Right kidney (tissue), 9 donors: ENCODE results near the gene CALHM1.
A peak's percentile ranks its signal among the peaks of the same experiment; 100 is the strongest.
"Not testable (repeated sequence)": the region's sequence is repeated elsewhere in the genome, so short reads cannot be mapped to it uniquely, and the experiment has no call there.

Experiments used
- DNase-seq: peaks from one replicate; pipeline ENCODE4 v3.0.0-alpha.2; 2016
- long read RNA-seq, 8 donors: transcript quantifications; one replicate each; lab custom pipeline, GENCODE V29; 2026

CALHM1 gene, protein sequence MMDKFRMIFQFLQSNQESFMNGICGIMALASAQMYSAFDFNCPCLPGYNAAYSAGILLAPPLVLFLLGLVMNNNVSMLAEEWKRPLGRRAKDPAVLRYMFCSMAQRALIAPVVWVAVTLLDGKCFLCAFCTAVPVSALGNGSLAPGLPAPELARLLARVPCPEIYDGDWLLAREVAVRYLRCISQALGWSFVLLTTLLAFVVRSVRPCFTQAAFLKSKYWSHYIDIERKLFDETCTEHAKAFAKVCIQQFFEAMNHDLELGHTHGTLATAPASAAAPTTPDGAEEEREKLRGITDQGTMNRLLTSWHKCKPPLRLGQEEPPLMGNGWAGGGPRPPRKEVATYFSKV
- long read RNA-seq, donor 1: 0 reads
- long read RNA-seq, donor 2: 0 reads
- long read RNA-seq, donor 3: 0 reads
- long read RNA-seq, donor 4: 0 reads
- long read RNA-seq, donor 5: 0 reads
- long read RNA-seq, donor 6: 0 reads
- long read RNA-seq, donor 7: 0 reads
- long read RNA-seq, donor 8: 0 reads

- no peak for DNase-seq
These were observed at the start of gene CALHM1 for GRCh38 chr10:103458720-103459119. Gene CALHM1, minus strand, starts transcription at chr10:103458900. Its CDS starts 149 bp downstream, at chr10:103458751.

- DNase-seq: no peak
These were observed 48.8 kb upstream of the CALHM1 start for GRCh38 chr10:103507235-103508191.

- no peak for DNase-seq
These were observed 47.4 kb upstream of the CALHM1 start for GRCh38 chr10:103506061-103506460.

GRCh38 chr10:103504181-103504783 lies 45.6 kb upstream of the CALHM1 start:
- peak; percentile 61 for DNase-seq

- DNase-seq: not testable (repeated sequence)
These were observed 45.1 kb upstream of the CALHM1 start for GRCh38 chr10:103503777-103504176.

DNA sequence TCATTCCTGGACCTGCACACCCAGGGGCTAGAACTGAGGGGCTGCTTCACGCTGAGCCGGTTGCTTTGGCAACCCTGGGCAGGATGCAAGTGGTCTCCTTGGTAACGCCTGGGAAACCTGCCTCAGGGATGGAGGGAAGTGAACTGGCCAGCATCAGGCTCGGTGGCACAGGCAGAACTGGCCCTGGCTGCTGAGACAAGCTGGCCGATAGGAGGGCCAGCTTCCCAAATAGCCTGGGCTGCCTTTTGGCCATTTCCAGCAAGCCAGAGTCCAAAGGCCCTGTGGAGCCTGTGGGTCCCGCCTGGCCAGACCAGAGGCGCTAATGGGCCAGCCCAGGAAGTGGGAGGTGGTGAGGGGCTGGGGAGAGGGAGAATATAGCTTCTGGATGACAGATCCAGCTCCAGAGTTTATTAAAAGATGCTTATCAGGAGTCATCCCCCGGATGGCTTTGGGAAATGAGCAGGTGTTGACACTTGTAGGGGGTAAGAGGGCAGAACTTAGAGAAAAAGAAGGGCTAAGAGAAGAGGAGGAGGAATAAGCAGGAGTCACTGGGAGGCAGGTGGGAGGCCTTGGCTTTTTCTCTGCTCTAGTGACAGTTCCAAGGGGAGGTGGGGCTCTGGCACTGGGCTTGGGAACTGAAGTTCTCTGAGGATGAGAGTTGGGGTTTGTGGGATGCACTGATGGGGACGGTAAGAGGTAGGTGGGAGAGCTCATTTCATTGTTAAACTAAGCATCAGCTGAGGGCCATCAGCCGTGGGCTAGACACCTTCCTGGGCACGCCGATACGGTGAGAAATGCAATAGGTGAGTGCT lies 44.4 kb upstream of the CALHM1 start:
- no peak for DNase-seq

DNA sequence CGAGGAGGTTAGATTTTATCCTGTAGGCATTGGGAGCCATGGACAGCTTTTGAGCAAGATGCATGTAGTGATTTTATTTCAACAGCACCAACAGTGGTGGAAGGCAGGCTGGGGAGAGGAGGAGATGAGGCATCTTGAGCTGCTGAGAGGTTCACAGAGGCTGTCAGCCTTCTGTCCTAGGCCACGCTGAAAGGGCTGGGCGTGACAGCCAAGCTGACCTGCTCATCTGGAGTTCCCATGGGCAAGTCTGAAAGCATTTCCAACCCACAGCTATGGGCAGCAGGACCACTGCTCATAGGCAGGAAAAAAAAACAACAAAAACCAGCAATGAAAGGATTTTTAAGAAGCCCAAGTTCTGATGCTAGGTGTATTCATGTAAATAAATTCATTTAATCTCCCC lies 42.5 kb upstream of the CALHM1 start:
- no peak for DNase-seq

- DNase-seq: no peak
These were observed 41.8 kb upstream of the CALHM1 start for GRCh38 chr10:103500481-103500880.

GRCh38 chr10:103499881-103500280 lies 41.2 kb upstream of the CALHM1 start:
- no peak for DNase-seq

GRCh38 chr10:103498936-103499638 lies 40.4 kb upstream of the CALHM1 start:
- DNase-seq: no peak

DNA sequence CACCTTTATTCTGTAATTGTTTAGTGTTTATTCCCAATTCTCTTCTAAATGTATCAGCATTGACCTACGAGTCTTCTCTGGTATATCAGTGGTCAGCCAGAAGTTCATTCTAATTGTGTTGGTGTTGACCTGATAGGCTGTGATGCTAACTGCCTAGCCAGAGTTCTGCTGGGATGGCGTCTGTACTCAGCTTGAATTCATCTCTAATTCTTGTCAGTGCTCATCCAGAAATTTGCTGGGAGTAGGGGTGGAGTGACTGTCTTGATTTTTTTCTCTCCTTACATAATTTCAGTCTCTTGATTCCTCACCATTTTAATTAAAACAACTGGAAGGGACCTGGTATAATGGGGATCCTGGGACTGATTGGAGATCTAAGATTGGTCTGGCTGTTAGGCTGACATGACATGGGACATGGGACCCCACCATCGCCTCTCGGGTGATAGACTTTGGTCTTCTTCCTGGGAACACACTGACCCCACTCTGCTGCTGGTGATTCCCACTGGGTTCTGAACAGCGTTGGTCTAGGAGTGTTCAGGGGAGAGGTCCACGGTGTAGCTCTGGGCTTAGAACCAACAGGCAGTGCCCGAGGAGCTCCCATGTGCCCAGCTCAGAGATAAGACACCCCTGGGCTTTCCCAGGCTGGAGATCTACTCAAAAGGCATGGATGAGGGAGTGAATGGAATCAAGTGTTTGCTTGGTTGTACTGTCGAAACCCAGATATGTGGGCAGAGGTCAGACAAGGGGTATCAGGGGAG lies 38.6 kb upstream of the CALHM1 start:
- DNase-seq: no peak

DNA sequence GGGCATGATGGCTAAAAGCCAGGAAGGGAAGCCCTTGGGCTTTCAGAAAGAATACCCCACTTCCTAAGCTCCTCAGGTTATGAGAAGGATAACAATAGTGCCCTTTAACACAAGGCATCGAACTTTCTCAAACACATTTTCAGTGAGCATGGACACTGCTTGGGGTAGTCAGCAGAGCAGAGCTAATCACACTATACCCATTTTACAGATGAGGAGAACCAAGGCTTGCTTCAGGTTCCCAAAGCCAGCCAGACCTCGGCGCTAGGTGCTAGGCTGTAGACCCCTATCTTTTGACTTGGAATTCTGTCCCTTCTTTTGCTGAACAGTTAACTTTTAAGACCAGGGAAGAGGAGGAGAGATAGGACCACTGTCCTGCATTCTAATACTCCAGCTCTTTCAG lies 36.6 kb upstream of the CALHM1 start:
- no peak for DNase-seq

GRCh38 chr10:103493916-103494877 lies 35.5 kb upstream of the CALHM1 start:
- DNase-seq: peak; percentile 47

DNA sequence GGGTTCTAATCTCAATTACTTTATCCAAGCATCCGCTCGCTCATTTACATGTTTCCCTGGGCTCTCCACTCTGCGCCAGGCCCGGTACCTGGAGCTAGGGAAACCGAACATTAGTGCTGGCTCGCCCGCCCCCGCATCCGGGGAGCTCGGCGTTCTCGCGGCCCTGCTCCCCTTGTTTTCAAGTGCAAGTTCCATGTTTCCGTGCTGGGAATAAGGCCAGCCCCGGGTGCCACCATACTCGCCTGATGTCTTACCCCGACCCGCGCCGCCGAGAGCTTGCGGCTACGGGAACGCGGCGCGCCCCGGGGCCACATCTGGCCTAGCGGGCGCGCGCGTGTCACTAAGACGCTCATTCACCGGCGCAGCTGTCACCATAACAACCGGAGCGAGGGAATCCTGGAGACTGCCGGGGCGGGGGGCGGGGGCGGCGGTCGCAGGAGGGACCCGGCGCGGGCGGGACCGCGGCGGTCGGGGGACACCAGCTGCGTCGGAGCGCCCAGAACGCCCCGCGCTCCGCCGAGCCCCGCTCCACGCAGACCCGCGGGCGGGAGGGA lies 34.7 kb upstream of the CALHM1 start, which contains the start of gene NEURL1:
Gene NEURL1, plus strand, starts transcription at position 344 of the 554 bp plus-strand sequence. CDS start 683 bp downstream, outside the sequence.
- peak; percentile 64 for DNase-seq

GRCh38 chr10:103492655-103493261 lies 34.1 kb upstream of the CALHM1 start:
- no peak for DNase-seq

DNA sequence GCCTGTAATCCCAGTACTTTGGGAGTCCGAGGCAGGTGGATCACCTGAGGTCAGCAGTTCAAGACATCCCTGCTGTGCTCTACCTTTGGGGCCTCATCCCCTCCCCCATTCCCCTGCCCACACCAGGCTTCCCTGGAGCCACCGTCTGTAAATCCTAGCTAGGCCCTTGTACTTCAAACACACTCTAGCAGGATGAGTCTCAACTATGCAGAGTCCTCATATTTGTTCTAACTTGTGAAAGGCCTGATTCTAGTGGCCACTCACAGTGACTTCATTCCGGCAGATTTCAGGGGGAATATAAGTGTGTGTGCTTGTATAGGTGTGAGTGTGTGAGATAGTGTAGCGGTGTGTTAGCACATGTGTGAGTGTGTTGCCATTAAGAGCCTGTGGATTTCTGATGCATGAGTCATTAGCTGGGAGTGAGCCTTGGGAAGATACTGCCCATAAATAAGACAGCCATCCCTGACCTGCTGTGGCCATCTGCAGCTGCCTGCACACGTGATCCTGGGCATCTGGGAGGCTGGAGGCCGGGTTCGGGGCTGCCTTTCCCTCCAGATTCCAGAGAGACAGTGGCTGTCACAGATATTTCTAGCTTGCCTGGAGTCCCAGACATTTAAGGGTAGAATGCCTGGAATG lies 33.1 kb upstream of the CALHM1 start:
- DNase-seq: peak; percentile 36

DNA sequence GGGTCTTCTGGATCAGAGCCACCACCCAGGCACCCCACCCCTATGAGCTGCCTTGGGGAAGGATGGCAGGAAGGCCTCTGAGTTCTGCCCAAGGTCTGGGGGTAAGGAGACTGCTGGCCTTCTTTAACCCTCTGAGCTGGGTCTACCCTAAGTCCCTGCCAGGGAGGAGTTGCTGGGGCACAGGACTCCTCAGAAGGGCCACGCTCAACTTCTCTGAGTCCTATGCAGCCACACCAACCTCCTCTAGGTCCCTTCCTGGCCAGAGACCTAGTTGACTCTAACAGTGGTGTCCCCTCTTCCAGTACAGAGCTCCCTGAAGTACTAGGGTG lies 32.2 kb upstream of the CALHM1 start:
- DNase-seq: no peak

- DNase-seq: no peak
These were observed 28.7 kb upstream of the CALHM1 start for GRCh38 chr10:103487410-103487708.
